IPS-NIHi7 (cell line): ENCODE results near the gene CHRD.

Source experiments
- DNase-seq: peaks from one replicate; pipeline ENCODE4 v3.0.0; 2012; ENCODE audit warnings: mixed read lengths; ENCODE audit errors: extremely low spot score

CHRD gene

DNA sequence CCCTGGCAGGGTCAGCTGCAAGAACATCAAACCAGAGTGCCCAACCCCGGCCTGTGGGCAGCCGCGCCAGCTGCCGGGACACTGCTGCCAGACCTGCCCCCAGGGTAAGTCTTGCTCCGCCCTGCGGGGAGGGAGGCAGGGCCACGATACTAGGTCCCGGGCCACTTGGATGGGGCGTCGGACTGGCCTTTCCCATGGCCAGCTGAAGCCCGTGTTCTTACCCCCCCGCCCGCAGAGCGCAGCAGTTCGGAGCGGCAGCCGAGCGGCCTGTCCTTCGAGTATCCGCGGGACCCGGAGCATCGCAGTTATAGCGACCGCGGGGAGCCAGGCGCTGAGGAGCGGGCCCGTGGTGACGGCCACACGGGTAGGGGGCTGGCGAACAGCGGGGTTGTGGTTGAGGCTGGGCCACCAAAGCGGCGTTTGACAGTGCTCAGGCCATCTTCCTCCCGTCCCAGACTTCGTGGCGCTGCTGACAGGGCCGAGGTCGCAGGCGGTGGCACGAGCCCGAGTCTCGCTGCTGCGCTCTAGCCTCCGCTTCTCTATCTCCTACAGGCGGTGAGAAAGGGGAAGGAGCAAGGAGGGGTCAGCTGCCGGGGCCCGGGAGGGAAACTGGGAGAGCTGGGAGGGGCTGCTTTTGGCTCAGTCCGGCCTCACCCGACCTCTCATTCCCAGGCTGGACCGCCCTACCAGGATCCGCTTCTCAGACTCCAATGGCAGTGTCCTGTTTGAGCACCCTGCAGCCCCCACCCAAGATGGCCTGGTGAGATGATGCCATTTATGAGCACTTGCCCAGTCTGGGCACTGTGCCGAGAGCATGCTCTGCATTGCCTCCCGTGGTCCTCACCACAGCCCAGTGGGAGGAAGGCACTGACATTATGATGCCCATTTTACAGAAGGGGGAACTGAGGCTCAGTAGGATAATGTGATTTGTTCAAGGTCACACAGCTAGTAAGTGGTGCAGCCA lies 1.7 kb downstream of the CHRD start:
- DNase-seq = peak; percentile 63

DNA sequence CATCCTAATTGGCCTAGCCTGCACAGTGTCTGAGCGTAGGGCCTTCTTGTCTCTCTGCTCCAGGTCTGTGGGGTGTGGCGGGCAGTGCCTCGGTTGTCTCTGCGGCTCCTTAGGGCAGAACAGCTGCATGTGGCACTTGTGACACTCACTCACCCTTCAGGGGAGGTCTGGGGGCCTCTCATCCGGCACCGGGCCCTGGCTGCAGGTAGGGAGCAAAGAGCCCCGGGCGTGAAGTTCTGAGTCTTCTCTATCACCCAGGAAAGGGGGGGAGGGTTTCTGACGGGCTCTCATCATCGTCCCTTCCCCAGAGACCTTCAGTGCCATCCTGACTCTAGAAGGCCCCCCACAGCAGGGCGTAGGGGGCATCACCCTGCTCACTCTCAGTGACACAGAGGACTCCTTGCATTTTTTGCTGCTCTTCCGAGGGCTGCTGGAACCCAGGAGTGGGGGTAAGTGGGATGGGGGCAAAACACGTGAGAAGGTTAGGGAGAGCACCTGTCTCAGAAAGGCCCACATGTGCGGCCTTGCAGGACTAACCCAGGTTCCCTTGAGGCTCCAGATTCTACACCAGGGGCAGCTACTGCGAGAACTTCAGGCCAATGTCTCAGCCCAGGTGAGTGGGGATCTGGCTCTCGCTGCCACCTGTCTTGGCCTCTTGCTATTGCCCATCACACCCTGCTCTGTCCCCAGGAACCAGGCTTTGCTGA lies 2.6 kb downstream of the CHRD start:
- DNase-seq = no peak

DNA sequence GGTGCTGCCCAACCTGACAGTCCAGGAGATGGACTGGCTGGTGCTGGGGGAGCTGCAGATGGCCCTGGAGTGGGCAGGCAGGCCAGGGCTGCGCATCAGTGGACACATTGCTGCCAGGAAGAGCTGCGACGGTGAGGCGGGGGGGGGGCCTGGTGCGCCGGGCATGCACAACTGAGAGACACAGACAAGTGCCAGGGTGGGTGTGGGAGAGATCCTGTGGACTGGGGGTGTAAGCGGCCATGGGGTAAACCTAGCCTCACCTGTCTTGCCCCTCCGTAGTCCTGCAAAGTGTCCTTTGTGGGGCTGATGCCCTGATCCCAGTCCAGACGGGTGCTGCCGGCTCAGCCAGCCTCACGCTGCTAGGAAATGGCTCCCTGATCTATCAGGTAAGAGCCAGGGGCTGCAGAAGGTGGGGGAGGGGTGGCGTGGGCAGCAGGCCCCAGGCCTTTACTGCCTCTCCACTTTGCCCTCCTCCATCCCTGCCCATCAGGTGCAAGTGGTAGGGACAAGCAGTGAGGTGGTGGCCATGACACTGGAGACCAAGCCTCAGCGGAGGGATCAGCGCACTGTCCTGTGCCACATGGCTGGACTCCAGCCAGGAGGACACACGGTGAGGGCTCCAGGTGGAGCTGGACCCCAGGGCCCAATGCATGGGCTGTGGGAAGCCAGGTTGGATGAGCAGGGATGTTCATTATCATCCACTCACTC lies 3.3 kb downstream of the CHRD start:
- no peak for DNase-seq

DNA sequence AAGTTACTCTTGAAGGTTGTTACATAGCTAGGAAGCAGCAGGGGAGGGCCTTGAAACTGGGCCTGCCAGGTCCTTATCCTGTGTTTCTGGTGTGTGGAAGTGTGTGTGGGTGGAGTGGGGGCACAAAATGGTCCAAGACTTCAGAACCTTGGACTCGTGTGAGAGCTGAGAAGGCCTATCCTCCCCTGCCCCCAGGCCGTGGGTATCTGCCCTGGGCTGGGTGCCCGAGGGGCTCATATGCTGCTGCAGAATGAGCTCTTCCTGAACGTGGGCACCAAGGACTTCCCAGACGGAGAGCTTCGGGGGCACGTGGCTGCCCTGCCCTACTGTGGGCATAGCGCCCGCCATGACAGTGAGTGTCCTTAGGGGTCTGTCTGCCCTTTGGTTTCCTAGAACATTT lies 4.5 kb downstream of the CHRD start:
- no peak for DNase-seq

DNA sequence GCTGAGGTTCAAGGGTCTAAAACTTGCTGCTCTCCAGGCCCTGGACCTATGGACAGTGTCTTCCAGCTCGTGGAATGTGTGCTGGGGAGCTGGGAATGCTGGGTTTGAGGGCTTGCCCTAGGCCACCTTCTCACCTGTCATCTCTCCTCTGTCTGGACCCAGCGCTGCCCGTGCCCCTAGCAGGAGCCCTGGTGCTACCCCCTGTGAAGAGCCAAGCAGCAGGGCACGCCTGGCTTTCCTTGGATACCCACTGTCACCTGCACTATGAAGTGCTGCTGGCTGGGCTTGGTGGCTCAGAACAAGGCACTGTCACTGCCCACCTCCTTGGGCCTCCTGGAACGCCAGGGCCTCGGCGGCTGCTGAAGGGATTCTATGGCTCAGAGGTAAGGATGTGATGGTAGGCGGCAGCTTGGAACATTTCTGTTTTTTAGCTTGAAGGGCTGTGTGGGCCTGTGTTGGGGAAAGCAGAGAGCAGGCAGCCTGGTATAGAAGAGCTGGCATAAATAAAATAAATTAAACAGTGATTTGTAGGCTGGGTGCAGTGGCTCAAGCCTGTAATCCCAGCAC lies 5.1 kb downstream of the CHRD start:
- no peak for DNase-seq

DNA sequence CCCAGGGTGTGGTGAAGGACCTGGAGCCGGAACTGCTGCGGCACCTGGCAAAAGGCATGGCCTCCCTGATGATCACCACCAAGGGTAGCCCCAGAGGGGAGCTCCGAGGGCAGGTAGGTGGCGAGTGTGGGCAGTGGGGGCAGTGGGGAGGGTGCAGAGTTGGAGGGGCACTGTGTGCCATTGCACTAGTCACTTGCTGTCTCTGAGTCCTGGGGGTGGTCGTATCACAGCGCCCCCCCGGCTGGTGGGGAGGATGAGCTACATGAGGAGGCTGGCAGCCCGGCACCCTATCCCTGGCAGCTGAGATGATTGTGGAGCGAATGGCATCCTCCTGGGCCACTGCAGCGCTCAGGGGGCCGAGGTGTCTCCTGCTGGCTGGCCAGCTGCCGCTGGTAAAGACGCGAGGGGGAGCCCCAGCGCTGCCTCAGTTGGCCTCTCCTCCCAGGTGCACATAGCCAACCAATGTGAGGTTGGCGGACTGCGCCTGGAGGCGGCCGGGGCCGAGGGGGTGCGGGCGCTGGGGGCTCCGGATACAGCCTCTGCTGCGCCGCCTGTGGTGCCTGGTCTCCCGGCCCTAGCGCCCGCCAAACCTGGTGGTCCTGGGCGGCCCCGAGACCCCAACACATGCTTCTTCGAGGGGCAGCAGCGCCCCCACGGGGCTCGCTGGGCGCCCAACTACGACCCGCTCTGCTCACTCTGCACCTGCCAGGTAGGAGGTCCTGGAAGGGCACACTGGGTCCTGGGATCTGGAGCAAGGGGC lies 6.4 kb downstream of the CHRD start:
- DNase-seq = no peak

DNA sequence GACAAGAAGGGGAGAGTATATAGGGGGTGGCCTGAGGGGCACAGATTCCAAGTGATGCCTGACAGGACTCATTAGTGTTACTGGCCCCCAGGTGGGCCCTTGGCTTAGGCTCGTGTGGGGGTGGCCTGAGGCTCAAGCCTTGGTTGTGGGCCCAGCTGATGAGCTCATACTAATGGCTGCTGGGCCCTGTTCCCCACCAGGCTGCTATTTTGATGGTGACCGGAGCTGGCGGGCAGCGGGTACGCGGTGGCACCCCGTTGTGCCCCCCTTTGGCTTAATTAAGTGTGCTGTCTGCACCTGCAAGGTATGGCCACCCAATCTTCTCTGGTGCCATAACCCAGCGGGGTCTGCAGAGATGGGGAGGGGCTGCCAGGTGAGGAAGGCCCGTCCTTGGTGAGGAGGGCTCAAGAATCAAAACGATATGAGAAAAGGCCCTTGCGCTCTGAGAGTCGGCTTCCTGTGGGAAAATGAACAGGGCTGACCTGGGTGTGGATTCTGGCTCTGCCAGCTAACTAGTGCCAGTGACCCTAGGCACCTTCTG lies 7.4 kb downstream of the CHRD start:
- no peak for DNase-seq

DNA sequence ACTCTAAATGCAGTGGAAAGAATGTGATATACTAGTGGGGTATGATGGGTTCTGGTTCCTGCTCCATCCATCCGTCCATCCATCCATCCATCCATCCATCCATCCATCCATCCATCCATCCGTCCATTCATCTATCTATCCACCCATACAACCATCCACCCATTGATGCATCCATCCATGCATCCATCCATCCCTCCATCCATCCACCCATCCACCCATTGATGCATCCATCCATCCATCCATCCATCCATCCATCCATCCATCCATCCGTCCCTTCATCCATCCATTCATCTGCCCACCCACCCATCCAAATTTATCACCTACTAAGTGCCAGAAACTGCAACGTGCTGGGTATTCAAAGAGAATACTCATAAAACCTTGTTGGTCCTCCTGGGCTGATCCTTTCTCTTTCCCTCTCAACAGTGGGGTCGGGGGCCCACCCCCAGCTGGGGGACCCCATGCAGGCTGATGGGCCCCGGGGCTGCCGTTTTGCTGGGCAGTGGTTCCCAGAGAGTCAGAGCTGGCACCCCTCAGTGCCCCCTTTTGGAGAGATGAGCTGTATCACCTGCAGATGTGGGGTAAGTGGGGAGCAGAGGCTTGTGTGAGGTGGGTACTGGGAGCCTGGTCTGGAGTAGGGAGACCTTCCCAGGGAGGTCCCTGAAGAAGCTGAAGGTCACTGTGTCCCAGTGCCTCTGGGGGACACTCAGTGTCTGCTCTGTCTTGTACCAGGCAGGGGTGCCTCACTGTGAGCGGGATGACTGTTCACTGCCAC lies 8.5 kb downstream of the CHRD start:
- DNase-seq = no peak

DNA sequence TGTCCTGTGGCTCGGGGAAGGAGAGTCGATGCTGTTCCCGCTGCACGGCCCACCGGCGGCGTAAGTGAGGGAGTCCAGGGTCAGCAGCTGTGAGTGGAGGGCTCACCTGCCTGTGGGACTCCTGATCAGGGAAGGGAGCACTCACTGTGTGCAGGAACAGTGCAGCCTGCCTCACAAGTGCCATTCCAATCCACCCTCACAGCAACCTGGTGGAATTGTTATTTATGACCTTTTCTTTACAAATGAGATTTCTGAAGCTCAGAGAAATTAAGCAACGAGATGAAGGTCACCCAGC lies 9.0 kb downstream of the CHRD start:
- DNase-seq = no peak

DNA sequence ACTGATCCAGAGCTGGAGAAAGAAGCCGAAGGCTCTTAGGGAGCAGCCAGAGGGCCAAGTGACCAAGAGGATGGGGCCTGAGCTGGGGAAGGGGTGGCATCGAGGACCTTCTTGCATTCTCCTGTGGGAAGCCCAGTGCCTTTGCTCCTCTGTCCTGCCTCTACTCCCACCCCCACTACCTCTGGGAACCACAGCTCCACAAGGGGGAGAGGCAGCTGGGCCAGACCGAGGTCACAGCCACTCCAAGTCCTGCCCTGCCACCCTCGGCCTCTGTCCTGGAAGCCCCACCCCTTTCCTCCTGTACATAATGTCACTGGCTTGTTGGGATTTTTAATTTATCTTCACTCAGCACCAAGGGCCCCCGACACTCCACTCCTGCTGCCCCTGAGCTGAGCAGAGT lies 9.5 kb downstream of the CHRD start:
- DNase-seq = no peak

DNA sequence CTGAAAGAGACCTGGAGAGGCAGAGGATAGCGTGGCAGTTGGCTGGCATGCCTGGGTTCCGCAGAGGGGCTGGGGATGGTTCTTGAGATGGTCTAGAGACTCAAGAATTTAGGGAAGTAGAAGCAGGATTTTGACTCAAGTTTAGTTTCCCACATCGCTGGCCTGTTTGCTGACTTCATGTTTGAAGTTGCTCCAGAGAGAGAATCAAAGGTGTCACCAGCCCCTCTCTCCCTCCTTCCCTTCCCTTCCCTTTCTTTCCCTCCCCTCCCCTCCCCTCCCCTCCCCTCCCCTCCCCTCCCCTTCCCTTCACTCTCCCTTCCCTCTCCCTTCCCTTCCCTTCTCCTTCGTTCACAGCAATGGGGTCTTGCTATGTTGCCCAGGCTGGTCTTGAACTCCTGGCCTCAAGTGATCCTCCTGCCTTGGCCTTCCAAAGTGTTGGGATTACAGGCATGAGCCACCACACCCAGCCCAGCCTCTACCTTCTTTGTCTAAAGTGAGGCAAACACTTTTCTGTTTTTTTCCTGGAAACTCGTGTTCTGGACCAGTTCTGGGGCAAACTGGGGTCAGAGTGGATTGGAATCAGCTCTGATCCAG lies 10.2 kb downstream of the CHRD start:
- DNase-seq = no peak

DNA sequence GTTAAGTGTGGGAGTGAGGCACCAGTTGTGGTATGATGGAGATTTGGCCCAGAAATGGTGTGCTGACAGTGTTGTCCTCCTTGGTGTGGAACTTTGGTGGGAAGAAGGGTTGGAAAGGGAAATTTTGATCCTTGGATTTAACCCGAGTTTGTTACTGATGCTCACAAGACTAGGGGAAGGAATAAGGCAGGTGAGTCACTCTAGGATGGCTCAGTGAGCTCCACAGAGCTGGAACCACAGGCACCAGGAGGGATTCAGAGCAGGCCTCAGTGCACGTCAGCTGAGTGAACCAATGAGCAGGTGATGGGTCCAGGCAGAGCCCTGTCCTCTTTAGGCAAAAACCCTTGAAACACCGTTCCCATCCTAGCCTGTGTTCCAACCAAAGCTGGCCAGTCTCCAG lies 11.4 kb downstream of the CHRD start:
- no peak for DNase-seq

DNA sequence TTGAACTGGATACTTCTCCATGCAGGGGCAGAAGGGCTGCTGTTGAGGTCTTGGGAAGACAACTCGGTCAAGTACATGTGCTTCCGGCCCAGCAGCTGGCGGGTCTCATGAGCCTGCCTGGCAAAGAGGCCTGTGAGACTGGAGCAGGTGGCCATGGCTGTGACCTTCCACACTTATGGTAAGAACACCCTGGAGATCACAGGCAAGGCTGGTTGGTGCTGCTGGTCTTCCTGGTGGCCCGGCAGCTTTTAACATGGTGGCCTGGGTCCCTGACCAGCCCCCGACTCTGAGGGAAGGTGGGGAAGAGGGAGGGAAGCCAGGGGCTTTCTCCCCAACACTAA lies 15.4 kb downstream of the CHRD start:
- no peak for DNase-seq

DNA sequence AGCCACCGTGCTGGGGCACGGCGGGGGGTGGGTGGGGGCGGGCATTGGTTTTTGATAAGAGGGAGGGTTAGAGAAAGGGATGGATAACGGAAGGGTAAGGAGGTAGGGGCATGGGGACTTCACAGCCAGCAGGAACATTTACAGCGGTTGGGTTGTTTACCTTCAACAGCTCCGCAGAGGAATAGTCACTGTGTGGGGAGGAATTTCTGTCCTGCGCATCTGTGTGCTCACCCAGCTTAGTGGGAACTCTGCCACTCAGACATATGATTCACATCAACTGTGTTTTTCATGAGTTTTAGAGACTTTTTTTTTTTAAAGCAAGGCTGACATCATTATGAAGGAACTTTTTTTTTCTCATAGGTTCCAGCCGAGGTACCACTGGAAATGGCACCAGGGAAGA lies 19.6 kb downstream of the CHRD start:
- DNase-seq = peak; percentile 62

DNA sequence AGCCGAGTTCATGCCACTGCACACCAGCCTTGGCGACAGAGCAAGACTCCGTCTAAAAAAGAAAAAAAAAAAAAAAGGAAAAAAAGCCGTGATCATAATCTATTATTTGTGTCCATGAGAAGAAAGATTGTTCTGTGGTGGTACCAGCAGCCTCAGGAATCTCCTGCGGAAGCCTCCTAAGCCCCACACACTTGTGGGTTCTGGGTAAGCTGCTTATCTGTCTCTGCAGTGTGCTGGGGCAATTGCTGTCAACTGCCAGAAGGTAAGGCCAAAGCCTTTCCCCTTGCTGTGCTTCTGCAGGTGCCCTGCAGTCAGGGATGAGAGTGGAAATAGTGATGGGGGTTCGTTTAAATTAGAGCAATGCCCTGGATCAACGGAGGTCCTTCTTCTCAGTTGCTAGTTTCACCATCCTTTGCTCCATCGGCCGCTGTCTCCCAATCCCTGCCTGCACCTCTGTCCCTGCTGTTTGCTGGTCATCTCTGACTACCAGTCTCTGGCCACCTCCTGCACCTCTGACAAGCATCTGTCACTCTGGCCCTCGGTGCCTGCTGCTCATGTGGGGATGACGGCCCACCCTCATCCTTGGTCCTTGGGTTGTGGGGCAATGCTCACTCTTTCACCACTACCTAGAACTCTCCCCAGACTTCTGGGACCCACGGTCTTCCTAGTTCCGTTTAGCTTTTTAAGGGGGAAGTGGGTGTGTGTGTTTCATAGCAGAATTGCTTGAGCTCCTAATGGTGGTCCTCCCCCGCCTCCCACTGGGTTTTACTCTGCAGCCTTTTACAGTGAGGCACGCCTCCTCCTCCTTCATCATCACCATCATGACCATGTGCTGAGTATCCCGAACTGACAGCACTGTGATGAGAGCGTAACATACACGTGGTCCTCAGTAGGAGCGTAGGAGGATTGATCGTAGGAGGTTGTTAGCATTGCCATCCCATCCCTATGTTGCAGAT lies 25.5 kb downstream of the CHRD start:
- no peak for DNase-seq

DNA sequence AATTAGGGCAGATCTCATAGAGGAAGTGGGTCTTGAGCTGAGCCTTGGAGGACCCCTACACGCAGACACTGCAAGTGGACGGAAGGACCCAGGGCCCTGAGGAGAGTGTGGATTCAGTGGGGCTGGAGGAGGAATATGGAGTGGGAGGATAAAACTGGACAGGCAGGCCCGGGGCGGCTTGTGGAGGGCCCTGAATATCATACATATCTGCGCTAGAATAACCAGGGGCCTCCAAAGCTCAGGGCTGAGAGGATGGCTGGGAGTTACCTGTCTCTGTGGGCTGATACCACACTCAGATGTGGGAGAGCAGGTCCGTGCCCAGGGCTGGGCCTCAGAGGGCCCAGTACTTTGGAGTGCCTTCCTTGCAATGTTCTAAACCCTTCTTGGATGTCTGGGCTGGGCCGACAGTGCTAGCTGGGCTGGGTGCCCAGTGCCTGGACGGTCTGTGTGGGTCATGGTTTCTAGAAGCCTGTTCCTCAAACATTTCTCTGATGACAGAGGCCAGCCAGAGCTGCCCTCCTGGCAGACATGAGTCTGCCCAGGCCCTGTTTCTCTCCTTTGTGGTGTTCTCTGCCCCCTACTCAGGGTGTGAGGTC lies 29.6 kb downstream of the CHRD start:
- no peak for DNase-seq

DNA sequence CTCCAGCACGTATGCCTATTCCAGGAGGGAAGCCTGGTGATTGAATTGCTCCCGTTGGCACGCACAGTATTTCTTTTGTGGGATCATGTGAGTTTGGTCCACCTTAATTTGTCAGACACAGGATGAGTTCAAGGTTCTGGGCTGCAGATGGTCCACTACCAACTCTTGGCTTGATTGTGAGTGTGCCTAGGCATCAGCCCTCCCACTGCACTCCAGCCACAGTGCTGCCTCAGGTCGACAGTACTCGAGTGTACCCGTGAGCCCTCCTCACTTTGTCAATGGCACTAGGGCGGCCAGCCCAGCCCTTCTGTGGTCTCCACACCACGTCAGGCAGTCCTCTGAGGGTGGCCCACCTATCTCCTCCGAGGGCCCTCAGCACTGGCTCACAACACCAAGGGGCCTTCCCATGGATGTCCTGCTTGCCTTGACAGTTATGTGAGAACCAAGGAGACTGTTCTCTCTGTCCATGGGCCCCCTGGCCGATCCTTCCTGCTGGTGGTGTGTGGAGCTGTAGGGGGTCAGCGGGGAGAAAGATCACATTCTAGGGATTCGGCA lies 30.2 kb downstream of the CHRD start:
- DNase-seq = no peak

DNA sequence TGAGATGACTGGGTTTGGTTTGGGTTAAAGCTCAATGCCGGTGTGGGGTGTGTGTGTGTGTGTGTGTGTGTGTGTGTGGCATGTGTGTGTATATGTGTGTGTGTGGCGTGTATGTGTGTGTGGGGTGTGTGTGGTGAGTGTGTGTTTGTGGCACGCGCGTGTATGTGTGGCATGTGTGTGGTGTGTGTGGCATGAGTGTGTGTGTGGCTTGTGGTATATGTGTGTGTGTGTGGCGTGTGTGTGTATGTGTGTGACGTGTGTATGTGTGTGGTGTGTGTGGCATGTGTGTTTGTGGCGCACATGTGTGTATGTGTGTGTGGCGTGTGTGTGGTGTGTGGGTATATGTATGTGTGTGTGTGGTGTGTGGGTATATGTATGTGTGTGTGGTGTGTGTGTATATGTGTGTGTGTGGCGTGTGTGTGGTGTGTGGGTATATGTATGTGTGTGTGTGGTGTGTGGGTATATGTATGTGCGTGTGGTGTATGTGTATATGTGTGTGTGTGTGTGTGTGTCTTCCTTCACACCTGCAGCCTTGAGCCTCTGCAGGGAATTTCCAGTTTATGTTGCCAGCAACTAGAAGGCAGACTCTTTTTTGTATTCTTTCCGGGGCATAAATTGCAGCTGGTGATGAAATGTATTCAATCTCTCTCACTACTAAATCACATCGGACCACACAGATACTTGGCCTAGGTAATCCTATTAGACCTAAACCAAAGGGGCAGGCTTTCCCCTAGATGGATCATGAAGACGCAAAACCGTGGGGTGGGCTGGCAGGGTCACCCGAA lies 34.8 kb downstream of the CHRD start:
- no peak for DNase-seq
